ENCODE measurements around the gene P2RY6. TPM values are rescaled to one million over a fixed set of nuclear protein-coding genes. Genes with fewer than 3 reads are reported as not detected.
A peak's percentile ranks its signal among the peaks of the same experiment; 100 is the strongest.

P2RY6 gene
- total and polyA plus RNA-seq, 5 donors from 2014 or later: not detected

DNA sequence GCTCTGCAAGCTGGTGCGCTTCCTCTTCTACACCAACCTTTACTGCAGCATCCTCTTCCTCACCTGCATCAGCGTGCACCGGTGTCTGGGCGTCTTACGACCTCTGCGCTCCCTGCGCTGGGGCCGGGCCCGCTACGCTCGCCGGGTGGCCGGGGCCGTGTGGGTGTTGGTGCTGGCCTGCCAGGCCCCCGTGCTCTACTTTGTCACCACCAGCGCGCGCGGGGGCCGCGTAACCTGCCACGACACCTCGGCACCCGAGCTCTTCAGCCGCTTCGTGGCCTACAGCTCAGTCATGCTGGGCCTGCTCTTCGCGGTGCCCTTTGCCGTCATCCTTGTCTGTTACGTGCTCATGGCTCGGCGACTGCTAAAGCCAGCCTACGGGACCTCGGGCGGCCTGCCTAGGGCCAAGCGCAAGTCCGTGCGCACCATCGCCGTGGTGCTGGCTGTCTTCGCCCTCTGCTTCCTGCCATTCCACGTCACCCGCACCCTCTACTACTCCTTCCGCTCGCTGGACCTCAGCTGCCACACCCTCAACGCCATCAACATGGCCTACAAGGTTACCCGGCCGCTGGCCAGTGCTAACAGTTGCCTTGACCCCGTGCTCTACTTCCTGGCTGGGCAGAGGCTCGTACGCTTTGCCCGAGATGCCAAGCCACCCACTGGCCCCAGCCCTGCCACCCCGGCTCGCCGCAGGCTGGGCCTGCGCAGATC, 37.5 kb upstream of the P2RY6 start:
- Histone ChIP-seq H3K4me1 (ENCODE audit: control insufficient read depth, insufficient read depth, low read length, poor library complexity, severe bottlenecking) (no peaks in the 10 kb centered on the region), H3K9me3 (ENCODE audit: control insufficient read depth in 2 of 2, low read length in 2 of 2) (no peaks in the 10 kb centered on the region), H3K27ac (ENCODE audit: insufficient read depth, low read length, poor library complexity, severe bottlenecking) (no peak overlapping the region), H3K36me3 (ENCODE audit: control insufficient read depth, insufficient read depth, low read length) (no peaks in the 10 kb centered on the region), H3K27me3 (ENCODE audit: control insufficient read depth, insufficient read depth, low read length) (no peaks in the 10 kb centered on the region), H3K4me3 (ENCODE audit: low read depth, low read length) (no peak overlapping the region)
- H3K9me3 Mint-ChIP-seq: no peaks in the 10 kb centered on the region
- peaks cover 8% of the 10 kb centered on the region for H3K27me3 Mint-ChIP-seq
- ATAC-seq (ENCODE audit: low read depth in 2 of 2) (no peak), DNase-seq (no peak)
- H3K4me3 Mint-ChIP-seq: no peak overlapping the region
- no peaks in the 10 kb centered on the region for H3K36me3 Mint-ChIP-seq
- no peaks in the 10 kb centered on the region for H3K4me1 Mint-ChIP-seq
- no peak overlapping the region for H3K27ac Mint-ChIP-seq

- ATAC-seq (ENCODE audit: low read depth in 2 of 2): no peak
- H3K9me3 Mint-ChIP-seq: no peaks in the 10 kb centered on the region
Observed at GRCh38 chr11:73235236-73235786, 36.8 kb upstream of the P2RY6 start.

DNA sequence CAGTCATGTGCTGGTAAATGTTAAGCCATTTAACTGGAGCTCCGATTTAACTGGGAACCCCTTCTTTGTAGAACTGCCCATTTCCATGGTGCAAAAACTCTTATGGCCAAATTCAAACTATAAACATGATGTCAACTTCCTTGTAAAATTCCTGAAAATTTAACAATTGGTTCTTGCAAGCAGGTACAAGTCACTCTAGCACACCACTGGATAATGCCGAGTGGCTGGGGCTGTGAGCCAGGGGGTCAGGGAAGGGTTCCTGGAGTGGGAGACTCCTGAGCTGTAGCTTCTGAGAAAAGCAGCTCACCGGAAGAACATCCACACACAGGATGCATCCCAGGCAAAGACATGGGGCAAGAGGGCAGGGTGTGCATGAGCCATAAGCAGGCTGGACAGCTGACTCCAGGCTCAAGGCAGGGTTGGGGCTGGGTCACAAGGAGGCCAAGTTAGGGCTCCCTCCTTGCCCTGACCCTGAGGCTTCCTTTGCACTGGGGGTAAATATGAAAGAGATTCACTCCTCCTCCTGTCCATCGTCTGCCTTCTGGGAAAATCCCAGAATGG, 35.9 kb upstream of the P2RY6 start:
- DNase-seq (no peak), ATAC-seq (ENCODE audit: low read depth in 2 of 2) (no peak)
- no peaks in the 10 kb centered on the region for H3K27me3 ChIP-seq (ENCODE audit: control insufficient read depth, insufficient read depth, low read length)
- Mint-ChIP-seq H3K27ac (peak overlapping the region in 1 of 3 donors; percentile 65), H3K27me3 (peaks cover 12% of the 10 kb centered on the region), H3K4me3 (no peak overlapping the region), H3K9me3 (no peaks in the 10 kb centered on the region), H3K36me3 (no peaks in the 10 kb centered on the region), H3K4me1 (no peaks in the 10 kb centered on the region)
- no peaks in the 10 kb centered on the region for H3K36me3 ChIP-seq (ENCODE audit: control insufficient read depth, insufficient read depth, low read length)
- H3K9me3 ChIP-seq (ENCODE audit: control insufficient read depth in 2 of 2, low read length in 2 of 2): no peaks in the 10 kb centered on the region
- no peak overlapping the region for H3K27ac ChIP-seq (ENCODE audit: insufficient read depth, low read length, poor library complexity, severe bottlenecking)
- no peak overlapping the region for H3K4me3 ChIP-seq (ENCODE audit: low read depth, low read length)
- no peaks in the 10 kb centered on the region for H3K4me1 ChIP-seq (ENCODE audit: control insufficient read depth, insufficient read depth, low read length, poor library complexity, severe bottlenecking)

More at GRCh38 chr11:73235236-73235786, 36.8 kb upstream of the P2RY6 start:
- no peak overlapping the region for H3K4me3 Mint-ChIP-seq
- Histone ChIP-seq H3K4me1 (ENCODE audit: control insufficient read depth, insufficient read depth, low read length, poor library complexity, severe bottlenecking) (no peaks in the 10 kb centered on the region), H3K27ac (ENCODE audit: insufficient read depth, low read length, poor library complexity, severe bottlenecking) (no peak overlapping the region), H3K9me3 (ENCODE audit: control insufficient read depth in 2 of 2, low read length in 2 of 2) (no peaks in the 10 kb centered on the region), H3K36me3 (ENCODE audit: control insufficient read depth, insufficient read depth, low read length) (no peaks in the 10 kb centered on the region), H3K4me3 (ENCODE audit: low read depth, low read length) (no peak overlapping the region), H3K27me3 (ENCODE audit: control insufficient read depth, insufficient read depth, low read length) (no peaks in the 10 kb centered on the region)
- H3K36me3 Mint-ChIP-seq: no peaks in the 10 kb centered on the region
- no peak overlapping the region for H3K27ac Mint-ChIP-seq
- H3K4me1 Mint-ChIP-seq: no peaks in the 10 kb centered on the region
- DNase-seq: no peak
- peaks cover 13% of the 10 kb centered on the region for H3K27me3 Mint-ChIP-seq

DNA sequence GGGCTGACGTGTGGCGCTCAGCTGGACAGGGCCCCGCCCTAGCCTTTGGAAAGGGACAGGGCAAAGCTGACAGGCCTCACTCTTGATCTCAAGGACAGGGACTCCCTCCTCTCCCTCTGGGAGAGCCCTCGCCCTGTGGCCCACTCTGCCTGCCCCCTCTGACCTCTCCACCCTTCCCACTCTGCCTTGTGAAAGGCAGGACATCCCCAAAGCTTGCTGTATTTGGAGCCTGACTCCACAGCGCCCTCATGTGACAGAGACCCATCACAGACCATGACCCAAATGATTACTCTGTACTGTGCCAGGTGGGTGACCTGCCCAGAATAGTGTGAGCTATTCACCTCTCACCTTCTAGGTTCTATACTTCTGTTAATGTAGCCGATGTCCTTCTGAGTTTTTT, 35.3 kb upstream of the P2RY6 start:
- no peak for ATAC-seq (ENCODE audit: low read depth in 2 of 2)

GRCh38 chr11:73237471-73238290, 34.5 kb upstream of the P2RY6 start:
- Mint-ChIP-seq H3K27me3 (peaks cover 12% of the 10 kb centered on the region), H3K4me3 (no peak overlapping the region), H3K9me3 (no peaks in the 10 kb centered on the region), H3K4me1 (peaks cover 0 to 2% (median under 1%) of the 10 kb centered on the region in 4 donors), H3K27ac (peak overlapping the region in 1 of 3 donors; percentile 62), H3K36me3 (no peaks in the 10 kb centered on the region)
- Histone ChIP-seq H3K27ac (ENCODE audit: insufficient read depth, low read length, poor library complexity, severe bottlenecking) (no peak overlapping the region), H3K4me1 (ENCODE audit: control insufficient read depth, insufficient read depth, low read length, poor library complexity, severe bottlenecking) (no peaks in the 10 kb centered on the region), H3K36me3 (ENCODE audit: control insufficient read depth, insufficient read depth, low read length) (no peaks in the 10 kb centered on the region), H3K4me3 (ENCODE audit: low read depth, low read length) (no peak overlapping the region), H3K27me3 (ENCODE audit: control insufficient read depth, insufficient read depth, low read length) (no peaks in the 10 kb centered on the region), H3K9me3 (ENCODE audit: control insufficient read depth in 2 of 2, low read length in 2 of 2) (no peaks in the 10 kb centered on the region)
- ATAC-seq (ENCODE audit: low read depth in 2 of 2) (no peak), DNase-seq (no peak)

More for the DNA sequence above, 35.3 kb upstream of the P2RY6 start:
- Mint-ChIP-seq H3K27ac (no peak overlapping the region), H3K4me3 (no peak overlapping the region), H3K27me3 (peaks cover 12% of the 10 kb centered on the region), H3K36me3 (no peaks in the 10 kb centered on the region), H3K9me3 (no peaks in the 10 kb centered on the region), H3K4me1 (no peaks in the 10 kb centered on the region)
- Histone ChIP-seq H3K4me1 (ENCODE audit: control insufficient read depth, insufficient read depth, low read length, poor library complexity, severe bottlenecking) (no peaks in the 10 kb centered on the region), H3K27ac (ENCODE audit: insufficient read depth, low read length, poor library complexity, severe bottlenecking) (no peak overlapping the region), H3K9me3 (ENCODE audit: control insufficient read depth in 2 of 2, low read length in 2 of 2) (no peaks in the 10 kb centered on the region), H3K27me3 (ENCODE audit: control insufficient read depth, insufficient read depth, low read length) (no peaks in the 10 kb centered on the region), H3K36me3 (ENCODE audit: control insufficient read depth, insufficient read depth, low read length) (no peaks in the 10 kb centered on the region), H3K4me3 (ENCODE audit: low read depth, low read length) (no peak overlapping the region)
- peak in 1 of 3 donors; percentile 37 for DNase-seq

DNA sequence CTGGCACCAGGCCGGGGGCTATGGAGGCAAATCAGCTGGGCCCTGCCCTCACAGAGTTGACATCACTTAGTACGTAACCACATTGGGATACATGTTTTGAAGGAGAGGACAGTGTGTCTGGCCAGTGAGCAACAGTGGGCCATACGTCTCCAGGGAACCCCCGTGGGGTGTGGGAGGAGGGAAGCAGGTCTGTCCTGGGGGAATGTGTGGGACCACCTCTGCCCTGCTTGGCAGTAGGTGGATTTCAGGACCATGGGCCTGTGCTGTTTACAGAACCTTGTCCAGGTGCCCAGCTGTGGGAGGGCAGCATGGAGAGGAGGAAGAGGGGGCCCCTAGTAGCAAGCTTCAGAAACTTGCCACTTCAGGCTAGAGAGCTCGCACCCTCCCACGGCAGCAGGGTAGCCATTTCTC, 33.0 kb upstream of the P2RY6 start:
- DNase-seq (no peak), ATAC-seq (ENCODE audit: low read depth in 2 of 2) (no peak)
- no peak overlapping the region for H3K4me3 ChIP-seq (ENCODE audit: low read depth, low read length)
- Mint-ChIP-seq H3K36me3 (no peaks in the 10 kb centered on the region), H3K4me1 (peaks cover 0 to 2% (median 1%) of the 10 kb centered on the region in 4 donors), H3K4me3 (no peak overlapping the region), H3K27ac (no peak overlapping the region), H3K27me3 (peaks cover 18% of the 10 kb centered on the region), H3K9me3 (no peaks in the 10 kb centered on the region)
- no peak overlapping the region for H3K27ac ChIP-seq (ENCODE audit: insufficient read depth, low read length, poor library complexity, severe bottlenecking)
- H3K36me3 ChIP-seq (ENCODE audit: control insufficient read depth, insufficient read depth, low read length): no peaks in the 10 kb centered on the region
- H3K4me1 ChIP-seq (ENCODE audit: control insufficient read depth, insufficient read depth, low read length, poor library complexity, severe bottlenecking): no peaks in the 10 kb centered on the region
- no peaks in the 10 kb centered on the region for H3K9me3 ChIP-seq (ENCODE audit: control insufficient read depth in 2 of 2, low read length in 2 of 2)
- H3K27me3 ChIP-seq (ENCODE audit: control insufficient read depth, insufficient read depth, low read length): no peaks in the 10 kb centered on the region

DNA sequence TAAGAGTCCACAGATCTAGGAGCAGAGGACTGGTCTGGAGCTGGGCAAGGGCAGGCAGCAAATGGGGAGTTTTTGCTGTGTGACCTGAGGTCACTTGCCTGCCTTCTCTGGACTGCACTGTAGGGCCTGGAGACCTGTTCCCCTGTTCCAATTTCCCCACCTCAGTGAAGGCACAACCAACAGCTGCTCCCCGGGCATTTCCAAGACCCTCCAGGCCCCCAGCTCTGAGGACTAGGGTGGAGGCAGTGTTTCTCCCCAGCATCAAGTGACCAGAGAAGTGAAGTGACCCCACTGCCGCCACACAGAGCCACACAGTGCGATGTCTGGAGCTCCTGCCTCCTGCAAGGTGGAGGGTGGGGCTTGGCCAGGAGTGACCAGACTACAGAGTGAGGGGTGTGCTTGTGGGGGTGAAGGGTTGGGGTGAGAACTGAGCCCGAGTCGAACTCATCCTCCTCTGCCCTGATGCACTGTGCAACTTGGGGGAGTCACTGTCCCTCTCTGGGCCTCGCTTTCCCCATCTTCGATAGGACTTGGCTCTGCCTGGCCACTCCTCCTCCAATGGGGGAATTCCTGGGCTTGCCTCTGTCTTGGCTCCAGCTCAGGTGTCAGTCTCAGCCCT, 32.5 kb upstream of the P2RY6 start:
- Mint-ChIP-seq H3K4me1 (peaks cover 0 to 2% (median 1%) of the 10 kb centered on the region in 4 donors), H3K27me3 (peaks cover 18% of the 10 kb centered on the region), H3K27ac (no peak overlapping the region), H3K4me3 (no peak overlapping the region), H3K9me3 (no peaks in the 10 kb centered on the region), H3K36me3 (no peaks in the 10 kb centered on the region)
- Histone ChIP-seq H3K27ac (ENCODE audit: insufficient read depth, low read length, poor library complexity, severe bottlenecking) (no peak overlapping the region), H3K4me1 (ENCODE audit: control insufficient read depth, insufficient read depth, low read length, poor library complexity, severe bottlenecking) (no peaks in the 10 kb centered on the region), H3K36me3 (ENCODE audit: control insufficient read depth, insufficient read depth, low read length) (no peaks in the 10 kb centered on the region), H3K27me3 (ENCODE audit: control insufficient read depth, insufficient read depth, low read length) (no peaks in the 10 kb centered on the region), H3K4me3 (ENCODE audit: low read depth, low read length) (no peak overlapping the region), H3K9me3 (ENCODE audit: control insufficient read depth in 2 of 2, low read length in 2 of 2) (no peaks in the 10 kb centered on the region)
- DNase-seq (no peak), ATAC-seq (ENCODE audit: low read depth in 2 of 2) (no peak)
